RPMI8226 (cell line): ENCODE measurements around the gene LFNG.

Source experiments
- DNase-seq: peaks from one replicate; pipeline ENCODE4 v3.0.0-alpha.2; 2015

The LFNG gene

DNA sequence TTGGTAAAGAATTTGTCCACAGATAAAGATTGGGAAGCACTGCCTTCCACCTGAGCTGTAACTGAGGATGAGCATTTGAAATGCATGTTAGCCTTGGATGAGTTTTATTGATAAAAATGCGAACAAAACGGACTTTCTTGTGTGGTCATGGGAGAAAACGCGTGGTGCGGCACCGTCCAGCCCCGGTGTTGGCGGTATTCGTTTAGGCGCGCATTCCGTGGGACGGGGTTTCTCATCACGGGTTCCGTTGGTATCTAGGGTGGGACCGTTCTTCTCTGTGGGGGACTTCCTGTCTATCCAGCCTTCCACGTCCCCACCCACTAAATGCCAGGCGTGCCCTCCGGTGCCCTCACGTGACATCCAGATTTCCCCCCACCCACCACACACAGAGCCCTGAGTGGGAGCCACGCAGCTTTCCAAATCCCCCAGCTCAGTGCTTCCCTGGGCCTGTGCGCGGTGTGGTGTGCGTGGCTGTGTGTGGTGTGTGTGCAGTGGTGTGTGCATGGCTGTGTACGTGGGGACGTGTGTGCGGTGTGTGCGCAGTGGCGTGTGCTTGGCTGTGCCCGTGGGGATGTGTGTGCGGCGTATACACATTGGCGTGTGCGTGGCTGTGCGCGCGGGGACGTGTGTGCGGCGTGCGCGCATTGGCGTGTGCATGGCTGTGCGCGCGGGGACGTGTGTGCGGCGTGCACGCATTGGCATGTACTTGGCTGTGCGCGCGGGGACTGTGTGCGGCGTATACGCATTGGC is 57.3 kb downstream of the LFNG start:
- DNase-seq, result no peak
